DND-41 (cell line): Measurements from ENCODE around the gene GPD1.

ENCODE experiments used
- ATAC-seq: fragments of 200-7000 bp; cut with Tn5 transposase; 3 replicates; pipeline ENCODE4 v1.9.1; 2021; ENCODE audit warnings: low read depth; ENCODE audit not compliant: insufficient read depth
- DNase-seq: peaks from one replicate; pipeline ENCODE4 v3.0.0-alpha.2; 2020
- H2AFZ ChIP-seq: 2 replicates; pipeline ENCODE4 v1.6.0; 2012; ENCODE audit warnings: low read depth, low read length
- H3K27ac ChIP-seq: 2 replicates; pipeline ENCODE4 v1.5.1; 2012; ENCODE audit warnings: low read length, inconsistent platforms
- H3K27me3 ChIP-seq: fragments of 200-600 bp; sonication (generic); 2 replicates; pipeline ENCODE4 v1.6.0; 2012; ENCODE audit warnings: low read length, mild to moderate bottlenecking, inconsistent platforms; ENCODE audit not compliant: insufficient read depth, poor library complexity
- H3K36me3 ChIP-seq: 2 replicates; pipeline ENCODE4 v1.5.1; 2012; ENCODE audit warnings: low read length, inconsistent platforms; ENCODE audit not compliant: insufficient read depth
- H3K4me1 ChIP-seq: 2 replicates; pipeline ENCODE4 v1.5.1; 2012; ENCODE audit warnings: mild to moderate bottlenecking, low read length; ENCODE audit not compliant: insufficient read depth
- H3K4me2 ChIP-seq: 2 replicates; pipeline ENCODE4 v1.6.0; 2012; ENCODE audit warnings: mild to moderate bottlenecking, moderate library complexity, low read length, inconsistent platforms; ENCODE audit not compliant: insufficient read depth
- H3K4me3 ChIP-seq, 2 experiments: fragments of 200-600 bp in 1 of 2; shearing (Covaris generic) in 1 of 2; 2 replicates each; pipeline ENCODE4 v1.5.1; 2012 to 2016; ENCODE audit warnings: inconsistent platforms in 2 of 2, low read length in 2 of 2, mild to moderate bottlenecking in 2 of 2, low read depth in 1 of 2, moderate library complexity in 1 of 2
- H3K79me2 ChIP-seq: 2 replicates; pipeline ENCODE4 v1.6.0; 2012; ENCODE audit warnings: low read length, inconsistent platforms; ENCODE audit not compliant: insufficient read depth
- H3K9ac ChIP-seq: 2 replicates; pipeline ENCODE4 v1.6.0; 2012; ENCODE audit warnings: low read depth, mild to moderate bottlenecking, inconsistent platforms, low read length, moderate library complexity
- H3K9me3 ChIP-seq: 2 replicates; pipeline ENCODE4 v1.5.1; 2012; ENCODE audit warnings: low read length, moderate library complexity, mild to moderate bottlenecking, inconsistent platforms; ENCODE audit not compliant: insufficient read depth, severe bottlenecking
- H4K20me1 ChIP-seq: 2 replicates; pipeline ENCODE4 v1.6.0; 2012; ENCODE audit warnings: low read length; ENCODE audit not compliant: insufficient read depth
- EZH2 ChIP-seq: IDR thresholded peaks from 3 replicates; pipeline ENCODE4 v1.6.1; 2012; ENCODE audit warnings: borderline replicate concordance, low read depth, mild to moderate bottlenecking, moderate library complexity, low read length, inconsistent platforms; ENCODE audit not compliant: severe bottlenecking
- TF ChIP-seq, protein P1 (sequence below): IDR thresholded peaks from 2 replicates; pipeline ENCODE4 v1.5.1; 2012; ENCODE audit warnings: borderline replicate concordance, low read length, moderate library complexity, mild to moderate bottlenecking; ENCODE audit not compliant: poor library complexity, severe bottlenecking; ENCODE audit errors: extremely low read depth

The GPD1 gene

DNA sequence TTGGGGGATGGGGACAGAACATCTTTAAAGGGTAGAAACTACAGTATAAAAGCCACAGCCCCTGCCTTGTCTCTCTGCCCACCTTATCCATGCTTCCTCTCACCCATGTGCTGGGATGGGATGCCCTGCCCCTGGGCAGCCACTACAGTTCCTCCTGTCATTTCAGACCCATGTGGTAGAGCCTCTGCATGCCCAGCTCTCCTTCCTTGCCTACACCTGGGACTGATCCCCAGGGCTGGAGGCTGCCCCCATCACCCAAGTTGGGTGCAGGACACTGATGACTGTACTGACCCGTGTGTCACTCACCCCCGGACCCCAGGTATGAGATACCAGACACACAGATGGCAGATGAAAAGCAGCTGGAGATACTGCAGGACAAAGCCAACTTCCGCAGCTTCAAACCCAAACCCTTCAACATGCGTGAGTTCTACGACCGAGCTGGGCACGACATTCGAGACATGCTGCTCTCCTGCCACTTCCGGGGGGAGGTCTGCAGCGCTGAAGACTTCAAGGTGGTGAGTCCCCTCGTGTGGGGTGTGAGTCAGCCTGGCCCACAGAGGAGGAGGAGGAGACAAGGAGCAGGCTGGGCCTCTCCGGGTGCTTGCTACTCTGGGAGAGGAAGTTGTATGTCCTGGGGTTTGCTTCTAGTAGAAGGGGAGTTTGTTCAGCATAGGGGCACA lies 44.2 kb upstream of the GPD1 start:
- DNase-seq (peak; percentile 82), ATAC-seq (peak; percentile 79)
- H4K20me1 ChIP-seq, result peaks cover 8% of the 10 kb centered on the region; the same call in 1 of the 2 replicates
- H3K27ac ChIP-seq, result peak overlapping the region; percentile 40; the same call in 1 of the 2 replicates
- no peaks in the 10 kb centered on the region for H3K79me2 ChIP-seq
- H2AFZ ChIP-seq, result 0 out of 2 replicates have a peak overlapping the region, but pooled peaks have one; percentile 7
- peak overlapping the region; percentile 38 for H3K4me2 ChIP-seq
- peaks cover 28% of the 10 kb centered on the region for H3K27me3 ChIP-seq
- TF ChIP-seq, protein P1, sequence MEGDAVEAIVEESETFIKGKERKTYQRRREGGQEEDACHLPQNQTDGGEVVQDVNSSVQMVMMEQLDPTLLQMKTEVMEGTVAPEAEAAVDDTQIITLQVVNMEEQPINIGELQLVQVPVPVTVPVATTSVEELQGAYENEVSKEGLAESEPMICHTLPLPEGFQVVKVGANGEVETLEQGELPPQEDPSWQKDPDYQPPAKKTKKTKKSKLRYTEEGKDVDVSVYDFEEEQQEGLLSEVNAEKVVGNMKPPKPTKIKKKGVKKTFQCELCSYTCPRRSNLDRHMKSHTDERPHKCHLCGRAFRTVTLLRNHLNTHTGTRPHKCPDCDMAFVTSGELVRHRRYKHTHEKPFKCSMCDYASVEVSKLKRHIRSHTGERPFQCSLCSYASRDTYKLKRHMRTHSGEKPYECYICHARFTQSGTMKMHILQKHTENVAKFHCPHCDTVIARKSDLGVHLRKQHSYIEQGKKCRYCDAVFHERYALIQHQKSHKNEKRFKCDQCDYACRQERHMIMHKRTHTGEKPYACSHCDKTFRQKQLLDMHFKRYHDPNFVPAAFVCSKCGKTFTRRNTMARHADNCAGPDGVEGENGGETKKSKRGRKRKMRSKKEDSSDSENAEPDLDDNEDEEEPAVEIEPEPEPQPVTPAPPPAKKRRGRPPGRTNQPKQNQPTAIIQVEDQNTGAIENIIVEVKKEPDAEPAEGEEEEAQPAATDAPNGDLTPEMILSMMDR, result no peak
- no peak for TF ChIP-seq EZH2
- no peaks in the 10 kb centered on the region for H3K9me3 ChIP-seq
- no peaks in the 10 kb centered on the region for H3K36me3 ChIP-seq
- H3K4me3 ChIP-seq, result no peak overlapping the region
- H3K9ac ChIP-seq, result no peak overlapping the region
- peaks cover 50% of the 10 kb centered on the region for H3K4me1 ChIP-seq

DNA sequence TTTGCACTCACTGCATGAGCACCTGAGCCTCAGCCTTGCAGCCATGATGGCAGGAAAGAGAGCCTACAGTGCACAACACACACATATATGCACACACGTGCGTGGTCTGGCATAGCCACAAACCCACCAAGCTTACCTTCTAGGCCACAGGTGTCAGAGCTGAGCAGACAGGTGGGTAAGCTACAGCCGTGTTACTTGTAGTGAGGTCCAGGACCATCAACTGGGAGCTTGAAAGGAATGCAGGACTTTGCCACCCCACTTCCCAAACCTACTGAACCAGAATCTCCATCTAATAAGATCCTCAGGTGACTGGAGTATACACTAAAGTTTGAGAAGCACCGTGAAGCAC lies 43.7 kb upstream of the GPD1 start:
- Histone ChIP-seq H3K27ac (peak overlapping the region; percentile 40; the same call in 1 of the 2 replicates), H3K9ac (no peak overlapping the region), H3K36me3 (no peaks in the 10 kb centered on the region), H3K4me3 (no peak overlapping the region), H3K27me3 (peaks cover 28% of the 10 kb centered on the region), H3K79me2 (no peaks in the 10 kb centered on the region), H3K4me1 (peaks cover 50% of the 10 kb centered on the region), H2AFZ (no peak overlapping the region), H3K9me3 (no peaks in the 10 kb centered on the region), H4K20me1 (peaks cover 8% of the 10 kb centered on the region; the same call in 1 of the 2 replicates), H3K4me2 (peak overlapping the region; percentile 38)
- no peak for TF ChIP-seq EZH2
- TF ChIP-seq, protein P1, result no peak
- DNase-seq (no peak), ATAC-seq (no peak)

DNA sequence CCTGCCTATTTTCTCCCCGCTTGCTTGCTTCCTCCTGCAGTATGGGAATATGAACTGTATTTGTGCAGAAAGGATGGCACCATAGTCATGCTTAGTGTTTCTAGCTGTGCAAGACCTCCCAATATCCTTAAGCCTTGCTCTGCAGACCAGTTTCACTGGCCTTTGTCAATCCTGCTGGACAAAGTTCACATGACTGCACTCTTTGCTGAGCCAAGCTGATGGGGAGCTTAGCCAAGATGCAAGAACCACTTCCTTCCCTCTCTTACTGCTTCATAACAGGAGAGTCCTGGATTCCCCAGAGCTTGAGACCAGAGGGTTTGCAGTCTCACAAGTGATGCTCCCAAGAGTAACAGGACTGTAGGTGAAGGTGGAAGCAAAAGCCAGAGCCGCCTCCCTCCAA lies 42.6 kb upstream of the GPD1 start:
- Histone ChIP-seq H3K36me3 (no peaks in the 10 kb centered on the region), H3K27ac (no peak overlapping the region), H3K79me2 (no peaks in the 10 kb centered on the region), H3K4me2 (no peak overlapping the region), H4K20me1 (peaks cover 8% of the 10 kb centered on the region; the same call in 1 of the 2 replicates), H3K4me1 (peaks cover 44% of the 10 kb centered on the region), H3K4me3 (no peak overlapping the region), H3K9ac (no peak overlapping the region), H3K9me3 (no peaks in the 10 kb centered on the region), H2AFZ (no peak overlapping the region), H3K27me3 (peaks cover 23% of the 10 kb centered on the region)
- TF ChIP-seq, protein P1, result no peak
- no peak for TF ChIP-seq EZH2
- ATAC-seq (no peak), DNase-seq (no peak)
